NCI-H2196 treated with DMSO at 0.1 percent for 48 hours (cell line): ENCODE measurements around the gene CLCN1.
"Not testable (repeated sequence)": the region's sequence is repeated elsewhere in the genome, so short reads cannot be mapped to it uniquely, and the experiment has no call there.

Experiments used
- DNase-seq: peaks from one replicate; lab custom pipeline; 2025; ENCODE audit not compliant: unreplicated experiment; lab: John Stamatoyannopoulos, UW

CLCN1 gene

DNA sequence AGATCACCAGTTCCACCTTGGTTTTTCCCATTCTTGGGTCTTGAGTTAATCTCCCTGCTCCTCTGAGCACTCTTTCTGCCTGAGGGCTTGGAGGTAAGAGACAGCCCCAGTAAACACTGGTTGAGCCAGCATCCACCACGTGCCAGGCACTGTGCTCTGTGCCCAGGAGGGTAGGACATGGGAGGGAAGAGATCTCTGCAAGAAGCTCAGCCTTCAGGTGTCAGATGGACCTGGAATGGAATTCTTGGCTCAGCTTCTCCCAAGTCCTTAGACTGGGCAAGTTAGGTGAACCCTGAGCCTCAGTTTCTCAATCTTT is 67.7 kb downstream of the CLCN1 start:
- DNase-seq: no peak

DNA sequence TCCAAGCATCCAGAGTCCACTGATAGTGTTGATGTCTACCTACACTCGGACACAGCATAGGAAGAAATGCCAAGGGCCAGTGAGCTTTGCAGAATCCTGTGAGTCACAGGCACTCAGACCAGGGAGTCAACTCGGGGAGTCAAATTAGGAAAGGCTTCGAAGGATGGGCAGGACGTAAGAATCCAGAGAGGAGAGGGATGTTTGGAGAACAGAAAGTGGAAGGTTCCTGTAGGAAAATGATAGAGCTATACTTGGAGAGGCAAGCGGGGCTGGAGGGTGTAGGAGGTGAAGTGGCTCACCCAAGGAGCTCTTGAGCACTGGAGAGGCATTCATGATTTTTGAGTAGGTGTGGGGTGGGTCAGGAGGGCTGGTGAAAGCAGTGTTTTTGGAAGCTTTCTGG is 68.2 kb downstream of the CLCN1 start:
- DNase-seq: no peak

DNA sequence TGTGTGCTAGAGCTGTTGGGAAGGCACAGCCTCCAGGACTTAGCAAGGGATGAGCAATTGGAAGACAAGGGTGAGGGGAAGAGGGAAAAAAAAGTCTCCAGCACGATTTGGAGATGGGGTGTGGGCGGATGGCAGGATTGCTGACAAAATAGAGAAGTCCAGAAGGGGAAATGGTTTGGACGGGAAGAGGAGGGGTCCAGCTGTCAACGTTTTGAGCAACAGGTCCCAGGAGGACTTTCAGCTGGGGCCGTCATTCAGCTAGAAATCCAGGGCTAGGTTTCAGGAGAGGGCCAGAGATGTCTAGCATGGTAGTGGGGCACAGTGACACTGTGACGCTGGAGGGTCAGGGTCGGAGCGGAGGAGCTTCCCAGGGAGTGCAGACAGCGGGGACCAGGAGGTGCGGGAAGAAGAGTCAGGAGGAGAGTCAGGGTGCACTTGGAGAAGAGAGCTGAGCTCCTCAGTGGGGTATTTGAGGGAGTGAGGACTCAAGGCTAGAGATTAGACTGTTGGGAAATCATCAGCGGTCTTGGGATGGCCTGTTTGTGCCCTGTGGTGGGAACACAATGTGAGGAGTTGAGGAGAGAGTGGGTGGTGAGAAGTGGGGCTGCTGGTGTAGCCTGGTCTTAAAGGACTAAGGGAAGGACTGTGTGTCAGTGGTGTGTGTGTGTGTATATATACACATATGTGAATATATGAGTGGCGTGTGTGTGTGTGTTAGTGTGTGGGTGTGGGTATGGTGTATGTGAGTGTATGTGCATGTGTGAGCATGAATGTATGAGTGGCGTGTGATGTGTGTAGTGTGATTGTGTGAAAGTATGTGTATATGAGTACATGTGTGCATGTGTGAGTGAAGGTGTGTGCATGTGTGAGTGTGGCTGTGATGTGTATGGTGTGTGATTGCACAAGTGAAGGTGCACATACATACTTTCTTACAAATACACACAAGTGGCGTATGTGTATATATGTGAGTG is 69.0 kb downstream of the CLCN1 start:
- DNase-seq: no peak

DNA sequence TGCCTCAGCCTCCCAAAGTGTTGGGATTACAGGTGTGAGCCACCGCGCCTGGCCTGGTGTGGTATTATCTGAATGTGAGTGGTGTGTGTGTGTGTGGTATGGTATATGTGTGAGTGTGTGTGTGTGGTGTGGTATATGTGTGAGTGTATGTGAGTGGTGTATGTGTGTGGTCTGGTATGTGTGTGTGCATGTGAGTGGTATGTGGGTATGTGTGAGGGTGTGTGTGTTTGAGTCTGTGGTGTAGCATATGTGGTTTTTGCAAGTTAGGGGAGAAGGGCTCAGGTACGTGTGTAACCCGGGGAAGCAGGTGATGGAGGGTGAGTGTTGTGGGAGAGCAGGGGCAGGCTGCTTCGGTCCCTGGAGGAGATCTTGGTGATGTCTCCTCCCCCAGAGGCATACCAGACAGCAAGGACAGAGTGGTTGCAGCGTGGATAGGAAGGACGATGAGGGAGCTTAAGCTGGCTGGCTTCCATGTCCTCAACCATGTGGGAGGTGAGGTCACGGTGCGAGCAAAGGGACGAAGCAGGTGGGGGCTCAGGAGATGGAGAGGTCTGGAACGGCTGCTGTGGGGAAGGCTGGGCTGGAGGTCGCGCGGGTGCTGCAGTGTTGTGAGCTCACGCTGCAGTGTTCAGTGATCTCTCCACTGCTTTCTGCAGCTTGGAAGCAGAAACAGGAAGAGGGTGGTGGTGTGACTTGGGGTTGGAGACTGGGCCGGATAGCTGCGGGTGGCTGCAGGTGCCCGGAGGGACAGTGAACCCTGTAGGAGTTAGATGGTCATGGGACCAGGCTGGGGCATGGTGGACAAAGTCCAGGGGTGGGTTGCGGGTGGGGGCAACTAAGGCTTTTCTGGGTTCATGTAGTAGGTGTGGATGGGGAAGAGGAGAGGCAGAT is 70.2 kb downstream of the CLCN1 start:
- no peak for DNase-seq

DNA sequence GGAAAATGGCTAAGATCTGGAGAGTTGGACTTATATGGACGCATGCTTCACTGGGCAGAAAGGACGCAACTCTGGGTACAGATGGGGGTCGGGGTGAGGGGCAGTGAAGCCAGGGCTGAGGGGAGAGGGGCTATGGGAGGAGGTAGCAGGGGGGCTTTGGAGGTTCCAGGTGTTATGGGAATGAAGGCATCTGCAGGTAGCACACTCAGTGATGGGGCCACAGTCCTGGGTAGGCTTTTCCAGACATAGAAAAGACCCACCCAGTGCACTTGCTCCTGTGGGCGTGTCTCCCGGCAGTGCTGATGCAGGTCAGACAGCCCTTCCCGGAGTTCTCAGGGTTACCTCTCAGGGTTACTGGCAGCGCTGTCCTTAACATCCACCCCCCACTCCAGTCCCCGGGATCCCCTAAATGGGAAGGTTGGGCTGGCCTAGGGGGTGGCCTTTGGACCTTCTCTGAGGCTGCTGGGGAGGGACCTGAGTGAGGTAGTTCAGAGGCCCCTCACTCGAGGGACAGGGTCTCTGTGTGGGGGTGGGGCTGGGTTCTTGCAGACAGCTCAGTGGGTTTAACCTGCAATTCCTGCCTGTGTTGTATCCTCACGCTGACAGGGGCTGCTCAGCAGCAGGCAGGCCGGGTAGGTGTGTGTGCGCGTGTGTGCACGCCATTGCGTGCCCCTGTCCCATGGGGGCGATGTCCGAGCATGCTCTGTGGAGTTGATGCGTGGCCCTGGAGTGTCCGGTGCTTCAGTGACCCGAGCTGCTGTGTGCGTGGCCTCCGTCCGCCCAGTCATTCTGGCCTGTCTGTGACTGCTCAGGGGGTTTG is 71.5 kb downstream of the CLCN1 start:
- no peak for DNase-seq

DNA sequence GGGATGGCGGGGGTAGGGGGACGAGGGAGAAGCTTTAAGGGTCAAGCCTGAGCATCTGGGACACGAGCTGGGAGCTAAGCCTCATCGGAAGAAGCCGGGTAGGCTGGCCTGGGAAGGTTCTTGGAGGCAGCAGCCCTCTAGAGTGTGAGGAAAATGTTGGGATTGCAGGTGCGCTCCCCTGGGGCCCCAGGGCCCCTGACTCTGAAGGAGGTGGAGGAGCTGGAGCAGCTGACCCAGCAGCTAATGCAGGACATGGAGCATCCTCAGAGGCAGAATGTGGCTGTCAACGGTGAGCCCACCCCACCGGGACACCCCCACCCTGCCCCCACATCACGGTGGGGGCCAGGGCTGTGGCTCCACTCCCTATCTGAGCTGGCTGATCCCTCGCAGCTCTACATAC is 72.1 kb downstream of the CLCN1 start:
- no peak for DNase-seq

DNA sequence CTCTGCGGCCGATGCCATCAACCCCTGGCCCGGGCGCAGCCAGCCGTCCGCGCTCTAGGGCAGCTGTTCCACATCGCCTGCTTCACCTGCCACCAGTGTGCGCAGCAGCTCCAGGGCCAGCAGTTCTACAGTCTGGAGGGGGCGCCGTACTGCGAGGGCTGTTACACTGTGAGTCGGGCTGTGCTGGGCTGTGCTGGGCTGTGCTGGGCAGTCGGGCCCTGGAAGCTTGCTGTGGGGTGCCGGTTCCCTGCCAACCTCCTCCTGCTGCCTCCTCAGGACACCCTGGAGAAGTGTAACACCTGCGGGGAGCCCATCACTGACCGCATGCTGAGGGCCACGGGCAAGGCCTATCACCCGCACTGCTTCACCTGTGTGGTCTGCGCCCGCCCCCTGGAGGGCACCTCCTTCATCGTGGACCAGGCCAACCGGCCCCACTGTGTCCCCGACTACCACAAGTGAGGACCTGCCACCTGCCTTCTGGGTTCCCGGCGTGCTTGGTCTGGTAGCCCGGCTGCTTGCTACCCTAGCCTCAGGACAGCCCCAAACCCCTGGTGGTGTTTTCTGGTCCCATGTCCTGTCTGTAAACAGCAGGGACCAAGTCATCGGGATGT is 72.7 kb downstream of the CLCN1 start:
- DNase-seq: no peak

DNA sequence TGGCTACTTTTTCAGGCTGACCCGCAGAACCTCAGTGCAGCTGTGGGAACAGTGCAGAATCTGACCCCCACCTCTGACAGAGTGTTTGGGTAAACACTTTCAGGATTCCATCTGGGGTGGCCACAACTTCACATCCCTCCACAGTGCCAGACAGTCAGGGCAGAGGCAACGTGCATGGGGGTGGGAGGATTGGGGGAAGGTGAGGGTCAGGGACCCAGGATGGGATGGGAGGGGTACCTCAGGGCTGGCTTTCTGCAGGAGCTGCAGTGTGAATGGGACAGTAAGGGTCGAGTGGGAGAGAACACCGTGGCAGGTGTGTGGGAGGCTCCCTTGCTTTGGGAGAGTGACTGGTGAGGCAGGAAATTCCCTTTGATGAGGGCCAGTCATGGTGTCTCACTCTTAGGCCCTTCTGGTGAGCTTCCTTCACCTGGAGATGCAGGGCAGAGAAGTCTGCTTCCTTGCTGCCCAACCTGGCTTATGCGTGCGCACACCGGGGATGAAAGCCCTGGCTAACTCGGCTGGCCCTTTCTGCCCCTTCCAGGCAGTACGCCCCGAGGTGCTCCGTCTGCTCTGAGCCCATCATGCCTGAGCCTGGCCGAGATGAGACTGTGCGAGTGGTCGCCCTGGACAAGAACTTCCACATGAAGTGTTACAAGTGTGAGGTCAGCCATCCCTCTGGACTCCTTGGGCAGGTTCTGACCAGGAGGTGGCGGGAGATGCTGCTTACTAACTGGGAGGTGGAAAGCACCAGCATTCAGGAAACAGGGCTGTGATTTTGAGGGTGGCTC is 73.6 kb downstream of the CLCN1 start:
- DNase-seq: no peak

DNA sequence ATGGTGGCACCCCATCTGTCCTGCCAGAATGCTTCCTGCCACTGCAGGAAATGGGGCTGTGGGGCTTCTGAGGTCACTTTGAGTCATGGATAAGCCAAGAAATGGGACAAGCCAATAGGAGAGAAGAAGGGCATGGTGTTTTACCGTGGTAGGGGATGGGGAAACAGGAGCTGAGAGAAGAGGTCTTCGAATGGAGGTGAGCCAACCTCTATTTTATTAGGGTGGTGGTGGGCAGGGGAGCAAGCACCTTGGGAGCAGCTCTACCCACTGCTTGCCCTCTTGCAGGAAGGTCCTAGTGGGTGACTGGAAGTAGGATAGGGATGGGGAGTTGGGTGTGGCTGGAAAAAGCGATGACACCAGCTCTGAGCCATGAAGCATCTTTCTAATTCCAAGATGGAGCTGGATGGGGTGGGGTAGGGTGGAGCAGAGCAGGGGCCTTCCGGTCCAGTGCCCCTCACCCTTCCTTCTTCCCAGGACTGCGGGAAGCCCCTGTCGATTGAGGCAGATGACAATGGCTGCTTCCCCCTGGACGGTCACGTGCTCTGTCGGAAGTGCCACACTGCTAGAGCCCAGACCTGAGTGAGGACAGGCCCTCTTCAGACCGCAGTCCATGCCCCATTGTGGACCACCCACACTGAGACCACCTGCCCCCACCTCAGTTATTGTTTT is 74.3 kb downstream of the CLCN1 start:
- no peak for DNase-seq

DNA sequence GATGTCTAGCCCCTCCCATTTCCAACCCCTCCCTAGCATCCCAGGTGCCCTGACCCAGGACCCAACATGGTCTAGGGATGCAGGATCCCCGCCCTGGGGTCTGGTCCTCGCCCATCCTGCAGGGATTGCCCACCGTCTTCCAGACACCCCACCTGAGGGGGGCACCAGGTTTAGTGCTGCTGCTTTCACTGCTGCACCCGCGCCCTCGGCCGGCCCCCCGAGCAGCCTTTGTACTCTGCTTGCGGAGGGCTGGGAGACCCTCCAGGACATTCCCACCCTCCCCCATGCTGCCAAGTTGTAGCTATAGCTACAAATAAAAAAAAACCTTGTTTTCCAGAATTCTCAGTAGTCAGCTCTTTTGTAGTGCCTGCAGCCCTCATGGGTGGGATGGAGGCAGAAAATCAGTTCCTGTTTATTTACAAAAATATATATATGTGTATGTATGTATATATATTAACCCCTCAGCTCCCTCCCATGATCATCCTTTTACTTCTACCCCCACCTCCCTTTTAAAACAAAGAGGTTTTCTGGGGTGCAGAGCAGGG is 74.9 kb downstream of the CLCN1 start:
- DNase-seq: no peak

DNA sequence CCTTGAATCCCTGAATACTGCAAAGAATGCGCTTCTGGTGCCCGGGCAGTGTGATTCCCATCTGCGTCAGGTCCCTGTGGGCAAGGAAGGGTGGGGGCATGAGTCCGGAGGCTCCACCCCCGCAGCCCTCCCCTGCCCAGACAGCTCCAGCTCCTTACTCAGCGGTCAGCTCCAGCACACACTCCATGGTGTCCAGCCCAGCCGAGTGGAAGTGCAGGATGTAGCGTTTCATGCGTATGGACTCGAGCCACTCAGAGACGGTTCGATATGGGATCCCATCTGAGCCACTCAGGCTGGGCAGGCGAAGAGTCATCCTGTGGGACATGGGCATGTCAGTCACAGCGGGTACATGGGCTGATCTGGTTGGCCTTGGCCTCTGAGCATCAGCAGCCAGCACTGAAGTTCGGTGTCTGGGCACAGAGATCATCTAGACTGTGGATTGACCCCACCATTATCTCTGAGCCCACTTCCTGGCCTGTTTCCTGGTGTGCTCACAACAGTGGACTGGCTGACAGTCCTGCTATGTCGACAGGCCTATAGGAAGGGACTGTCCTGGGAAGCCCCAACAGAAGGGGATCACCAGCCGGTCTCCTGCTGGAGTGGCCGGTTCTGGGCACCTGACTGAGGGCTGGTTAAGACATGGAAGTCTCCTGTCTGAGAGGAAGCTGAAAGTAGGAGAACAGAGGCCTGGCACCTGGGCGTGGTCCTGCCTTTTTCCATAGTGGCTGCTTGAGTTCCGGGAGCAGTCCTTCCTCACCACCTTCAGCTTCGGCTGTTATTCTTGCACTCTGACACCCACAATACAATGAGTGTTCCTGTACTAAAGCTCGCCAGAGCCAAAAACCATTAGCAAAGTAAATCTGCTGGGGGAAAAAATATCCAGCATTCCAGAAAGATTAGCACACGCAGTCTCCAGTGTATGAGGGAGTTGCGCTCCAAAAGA is 75.8 kb downstream of the CLCN1 start:
- DNase-seq: no peak

DNA sequence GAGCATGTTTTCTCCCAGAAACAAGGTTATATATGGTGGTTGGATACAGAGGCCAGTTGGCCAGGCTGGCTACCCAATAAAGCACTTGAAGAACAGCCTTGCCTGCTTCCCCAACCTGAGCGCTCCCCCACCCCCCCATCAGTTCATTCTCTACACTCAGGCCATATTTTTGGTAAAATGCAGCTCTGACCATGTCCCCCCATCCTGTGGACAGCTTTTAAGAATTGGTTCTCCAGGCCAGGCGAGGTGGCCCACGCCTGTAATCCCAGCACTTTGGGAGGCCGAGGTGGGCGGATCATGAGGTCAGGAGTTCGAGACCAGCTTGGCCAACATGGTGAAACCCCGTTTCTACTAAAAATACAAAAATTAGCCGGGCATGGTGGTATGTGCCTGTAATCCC is 76.5 kb downstream of the CLCN1 start:
- DNase-seq: not testable (repeated sequence)

DNA sequence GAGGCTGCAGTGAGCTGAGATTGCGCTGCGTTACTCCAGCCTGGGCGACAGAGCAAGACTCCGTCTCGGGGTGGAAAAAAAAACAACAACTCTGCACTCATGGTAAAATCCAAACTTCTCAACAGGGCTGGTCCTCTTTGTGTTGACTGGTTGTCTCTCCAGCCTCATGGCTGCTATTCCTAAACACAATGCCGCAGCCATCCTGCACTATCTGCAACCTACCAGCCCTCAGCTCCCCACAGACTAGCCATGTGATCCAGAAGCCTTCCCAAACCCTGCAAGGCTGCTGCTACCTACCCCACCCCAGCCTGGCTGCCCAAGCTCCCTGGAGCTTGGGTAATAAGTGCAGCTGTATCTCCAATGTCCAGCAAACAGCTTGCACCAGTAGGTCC is 77.0 kb downstream of the CLCN1 start:
- DNase-seq: no peak

DNA sequence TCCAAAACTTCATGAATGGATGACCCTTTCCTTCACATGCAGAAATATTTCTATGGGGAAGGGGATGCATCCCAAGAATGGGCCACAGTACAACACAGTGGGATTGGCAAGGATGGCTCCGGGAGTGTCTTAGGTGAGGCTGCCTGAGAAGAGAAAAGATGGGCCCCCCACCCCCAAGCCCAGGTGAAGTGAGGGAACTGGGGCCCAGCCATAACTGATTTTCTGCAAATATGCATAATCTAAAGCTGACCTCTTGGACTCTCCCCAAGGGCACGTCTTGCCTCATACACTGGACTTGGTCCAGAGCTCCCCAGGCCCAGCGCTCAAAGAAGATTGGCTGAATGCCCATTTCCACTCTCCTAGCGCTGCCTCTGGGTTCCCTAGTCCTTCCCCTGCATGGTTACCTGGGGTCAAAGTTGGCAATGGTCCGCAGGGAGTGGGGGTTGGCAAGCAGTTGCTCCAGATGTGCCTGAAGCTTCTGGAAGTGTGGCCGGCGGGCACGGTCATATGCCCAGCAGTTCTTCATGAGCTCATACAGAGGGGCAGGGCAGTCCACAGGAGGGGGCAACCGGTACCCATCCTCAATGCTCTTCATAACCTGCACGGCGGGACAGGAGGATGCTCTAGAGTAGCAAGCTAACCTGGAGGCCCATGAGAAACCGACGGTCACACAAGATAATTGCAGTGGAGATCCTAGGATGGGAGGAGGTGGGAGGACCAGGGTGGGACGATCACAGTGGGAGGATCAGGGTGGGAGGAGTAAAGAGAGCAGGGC is 77.5 kb downstream of the CLCN1 start:
- DNase-seq: no peak

DNA sequence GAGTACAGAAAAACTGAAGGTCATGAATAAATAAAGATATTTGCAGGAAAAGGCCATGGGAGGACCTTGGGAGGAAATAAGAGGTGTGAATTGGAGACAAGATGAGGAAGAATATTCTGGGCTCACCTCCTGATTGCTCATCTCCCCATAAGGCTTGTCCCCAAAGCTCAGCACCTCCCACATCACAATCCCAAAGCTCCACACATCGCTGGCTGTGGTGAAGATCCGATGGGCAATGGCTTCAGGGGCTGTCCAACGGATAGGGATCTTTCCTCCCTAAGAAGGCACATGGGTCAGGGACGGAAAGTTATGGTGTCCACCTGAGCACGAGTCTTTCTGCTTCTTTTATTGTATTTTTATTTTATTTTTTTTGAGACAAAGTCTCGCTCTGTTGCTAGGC is 78.2 kb downstream of the CLCN1 start:
- DNase-seq: no peak

DNA sequence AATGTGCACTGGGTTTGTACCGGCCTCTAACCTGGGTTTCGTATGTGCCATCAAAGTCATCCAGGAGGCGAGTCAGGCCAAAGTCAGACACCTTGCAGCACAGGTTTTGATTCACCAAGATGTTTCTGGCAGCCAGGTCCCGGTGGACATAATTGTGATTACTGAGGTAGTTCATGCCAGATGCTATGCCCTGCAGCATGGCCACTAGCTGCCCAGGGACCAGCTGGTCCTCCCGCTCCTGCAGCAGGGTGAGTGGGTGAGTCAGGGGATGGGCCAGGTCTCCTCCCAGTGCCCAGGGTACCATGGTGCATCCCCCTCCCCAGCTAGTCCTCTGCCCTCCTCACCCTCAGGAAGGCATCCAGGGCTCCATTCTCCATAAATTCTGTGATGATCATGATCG is 78.9 kb downstream of the CLCN1 start:
- no peak for DNase-seq
